ENCODE results near the gene NELFCD.

Gene NELFCD

DNA sequence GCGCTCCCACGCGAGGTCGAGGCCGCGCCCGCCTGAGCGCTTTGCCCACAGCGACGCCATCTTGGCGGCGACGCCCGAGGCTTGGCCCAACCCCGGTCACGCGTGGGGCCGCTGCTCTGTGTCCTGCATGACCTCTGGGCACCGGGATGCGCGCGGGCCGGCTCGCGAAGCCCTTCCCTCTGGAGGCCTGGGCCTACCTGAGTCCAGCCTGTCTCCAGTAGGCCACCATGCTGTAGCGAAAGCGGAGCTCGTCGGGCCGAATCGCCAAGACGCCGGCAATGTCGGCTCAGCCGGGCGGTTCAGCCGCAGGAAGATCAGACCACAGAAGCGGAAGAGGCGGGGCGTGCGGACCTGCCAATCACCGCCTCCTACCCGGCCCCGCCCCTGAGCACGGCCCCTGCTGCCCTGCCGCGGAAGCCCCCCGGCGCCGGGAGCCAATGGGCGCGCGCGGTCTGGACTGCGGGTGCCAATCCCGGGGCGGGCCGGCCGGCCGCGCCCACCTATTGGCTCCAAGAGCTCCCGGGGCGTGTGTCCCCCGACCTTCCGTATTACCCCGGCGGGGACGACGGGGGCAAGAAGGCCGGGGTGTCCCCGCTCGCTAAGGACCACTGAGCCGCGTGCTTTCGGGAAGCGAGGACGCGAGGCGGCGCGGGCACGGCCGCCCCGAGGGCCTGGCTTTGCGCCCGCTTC, 51.1 kb downstream of the NELFCD start, which contains the start of gene ATP5F1E:
ATP5F1E (minus strand) TSS at position 313 of the 690 bp plus-strand sequence; CDS start at position 229, 84 bp downstream.
- TF ChIP-seq TCF12 (IDR thresholded peaks at IDR 0.05; ENCODE audit: low read depth) (peak; percentile 14; the same call in 1 of the 2 replicates), CEBPB (IDR thresholded peaks at IDR 0.05) (no peak), FOXM1 (IDR thresholded peaks at IDR 0.05; ENCODE audit: borderline replicate concordance, low read depth) (no peak), CREB1 (IDR thresholded peaks at IDR 0.05; ENCODE audit: low read depth) (no peak; the same call in 1 of the 2 replicates), YY1 (IDR thresholded peaks at IDR 0.05; ENCODE audit: low read depth) (peak; percentile 88), RAD21 (IDR thresholded peaks at IDR 0.05; ENCODE audit: low read depth) (no peak), TEAD4 (IDR thresholded peaks at IDR 0.05) (no peak), TAF1 (IDR thresholded peaks at IDR 0.05; ENCODE audit: low read depth) (peak; percentile 73), EGR1 (IDR thresholded peaks at IDR 0.05) (no peak; the same call in 1 of the 2 replicates), ZBTB7A (IDR thresholded peaks at IDR 0.05; ENCODE audit: low read depth) (no peak), NFIC (IDR thresholded peaks at IDR 0.05) (peak; percentile 25; the same call in 1 of the 2 replicates), EP300 (IDR thresholded peaks at IDR 0.05; ENCODE audit: borderline replicate concordance) (0 out of 2 replicates have a peak, but pooled peaks have one; percentile 2)
- TF ChIP-seq, protein P1, sequence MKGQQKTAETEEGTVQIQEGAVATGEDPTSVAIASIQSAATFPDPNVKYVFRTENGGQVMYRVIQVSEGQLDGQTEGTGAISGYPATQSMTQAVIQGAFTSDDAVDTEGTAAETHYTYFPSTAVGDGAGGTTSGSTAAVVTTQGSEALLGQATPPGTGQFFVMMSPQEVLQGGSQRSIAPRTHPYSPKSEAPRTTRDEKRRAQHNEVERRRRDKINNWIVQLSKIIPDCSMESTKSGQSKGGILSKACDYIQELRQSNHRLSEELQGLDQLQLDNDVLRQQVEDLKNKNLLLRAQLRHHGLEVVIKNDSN (IDR thresholded peaks at IDR 0.05), result no peak
- TF ChIP-seq, protein P2, sequence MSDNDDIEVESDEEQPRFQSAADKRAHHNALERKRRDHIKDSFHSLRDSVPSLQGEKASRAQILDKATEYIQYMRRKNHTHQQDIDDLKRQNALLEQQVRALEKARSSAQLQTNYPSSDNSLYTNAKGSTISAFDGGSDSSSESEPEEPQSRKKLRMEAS (IDR thresholded peaks at IDR 0.05), result peak; percentile 86
- TF ChIP-seq, protein P3, sequence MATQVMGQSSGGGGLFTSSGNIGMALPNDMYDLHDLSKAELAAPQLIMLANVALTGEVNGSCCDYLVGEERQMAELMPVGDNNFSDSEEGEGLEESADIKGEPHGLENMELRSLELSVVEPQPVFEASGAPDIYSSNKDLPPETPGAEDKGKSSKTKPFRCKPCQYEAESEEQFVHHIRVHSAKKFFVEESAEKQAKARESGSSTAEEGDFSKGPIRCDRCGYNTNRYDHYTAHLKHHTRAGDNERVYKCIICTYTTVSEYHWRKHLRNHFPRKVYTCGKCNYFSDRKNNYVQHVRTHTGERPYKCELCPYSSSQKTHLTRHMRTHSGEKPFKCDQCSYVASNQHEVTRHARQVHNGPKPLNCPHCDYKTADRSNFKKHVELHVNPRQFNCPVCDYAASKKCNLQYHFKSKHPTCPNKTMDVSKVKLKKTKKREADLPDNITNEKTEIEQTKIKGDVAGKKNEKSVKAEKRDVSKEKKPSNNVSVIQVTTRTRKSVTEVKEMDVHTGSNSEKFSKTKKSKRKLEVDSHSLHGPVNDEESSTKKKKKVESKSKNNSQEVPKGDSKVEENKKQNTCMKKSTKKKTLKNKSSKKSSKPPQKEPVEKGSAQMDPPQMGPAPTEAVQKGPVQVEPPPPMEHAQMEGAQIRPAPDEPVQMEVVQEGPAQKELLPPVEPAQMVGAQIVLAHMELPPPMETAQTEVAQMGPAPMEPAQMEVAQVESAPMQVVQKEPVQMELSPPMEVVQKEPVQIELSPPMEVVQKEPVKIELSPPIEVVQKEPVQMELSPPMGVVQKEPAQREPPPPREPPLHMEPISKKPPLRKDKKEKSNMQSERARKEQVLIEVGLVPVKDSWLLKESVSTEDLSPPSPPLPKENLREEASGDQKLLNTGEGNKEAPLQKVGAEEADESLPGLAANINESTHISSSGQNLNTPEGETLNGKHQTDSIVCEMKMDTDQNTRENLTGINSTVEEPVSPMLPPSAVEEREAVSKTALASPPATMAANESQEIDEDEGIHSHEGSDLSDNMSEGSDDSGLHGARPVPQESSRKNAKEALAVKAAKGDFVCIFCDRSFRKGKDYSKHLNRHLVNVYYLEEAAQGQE (IDR thresholded peaks at IDR 0.05; ENCODE audit: low read depth), result no peak

DNA sequence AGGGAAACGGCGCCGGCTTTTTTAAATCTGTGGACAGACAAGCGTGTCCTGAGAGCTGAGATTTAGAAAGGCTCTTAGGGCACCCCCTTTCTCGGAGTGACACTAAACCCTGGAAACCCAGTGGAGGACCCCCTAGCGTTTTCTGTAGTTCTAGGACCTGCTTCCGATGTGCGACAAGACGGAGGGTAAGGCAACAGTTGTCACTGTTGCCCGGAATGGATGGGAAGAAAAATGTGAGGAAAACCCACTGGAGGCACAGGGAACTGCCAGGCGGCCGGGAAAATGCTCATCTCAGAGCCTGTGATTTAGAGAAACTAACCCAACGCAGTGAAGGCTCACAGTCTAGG, 51.6 kb downstream of the NELFCD start:
- TF ChIP-seq YY1 (IDR thresholded peaks at IDR 0.05; ENCODE audit: low read depth) (no peak), EGR1 (IDR thresholded peaks at IDR 0.05) (no peak), CEBPB (IDR thresholded peaks at IDR 0.05) (no peak)

DNA sequence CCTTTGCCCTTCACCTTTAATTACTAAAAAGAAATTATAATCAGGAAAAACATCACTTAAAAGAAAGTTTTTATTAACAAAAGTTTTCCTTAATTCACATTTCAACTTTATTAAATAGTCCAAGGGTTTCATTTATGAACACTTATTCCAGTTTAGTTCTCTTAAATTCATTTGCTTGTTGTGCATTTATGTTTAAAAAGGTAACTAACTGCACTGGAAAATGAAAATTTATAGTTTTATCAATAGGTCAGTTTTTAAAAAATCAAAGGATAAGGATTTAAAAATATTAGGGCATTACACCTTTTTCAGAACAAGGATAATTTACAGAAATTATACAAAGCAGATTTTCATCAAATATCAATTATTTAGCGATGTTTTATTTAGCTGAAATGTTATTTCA, 52.0 kb downstream of the NELFCD start:
- TF ChIP-seq, protein P2 (IDR thresholded peaks at IDR 0.05), result no peak
- TF ChIP-seq CREB1 (IDR thresholded peaks at IDR 0.05; ENCODE audit: low read depth) (no peak), EP300 (IDR thresholded peaks at IDR 0.05; ENCODE audit: borderline replicate concordance) (no peak), TCF12 (IDR thresholded peaks at IDR 0.05; ENCODE audit: low read depth) (no peak), EGR1 (IDR thresholded peaks at IDR 0.05) (no peak), ZBTB7A (IDR thresholded peaks at IDR 0.05; ENCODE audit: low read depth) (no peak), CEBPB (IDR thresholded peaks at IDR 0.05) (no peak), TEAD4 (IDR thresholded peaks at IDR 0.05) (no peak), NFIC (IDR thresholded peaks at IDR 0.05) (no peak), YY1 (IDR thresholded peaks at IDR 0.05; ENCODE audit: low read depth) (no peak), FOXM1 (IDR thresholded peaks at IDR 0.05; ENCODE audit: borderline replicate concordance, low read depth) (no peak), TAF1 (IDR thresholded peaks at IDR 0.05; ENCODE audit: low read depth) (no peak), RAD21 (IDR thresholded peaks at IDR 0.05; ENCODE audit: low read depth) (no peak)
- TF ChIP-seq, protein P3 (IDR thresholded peaks at IDR 0.05; ENCODE audit: low read depth), result no peak
- TF ChIP-seq, protein P1 (IDR thresholded peaks at IDR 0.05), result no peak

DNA sequence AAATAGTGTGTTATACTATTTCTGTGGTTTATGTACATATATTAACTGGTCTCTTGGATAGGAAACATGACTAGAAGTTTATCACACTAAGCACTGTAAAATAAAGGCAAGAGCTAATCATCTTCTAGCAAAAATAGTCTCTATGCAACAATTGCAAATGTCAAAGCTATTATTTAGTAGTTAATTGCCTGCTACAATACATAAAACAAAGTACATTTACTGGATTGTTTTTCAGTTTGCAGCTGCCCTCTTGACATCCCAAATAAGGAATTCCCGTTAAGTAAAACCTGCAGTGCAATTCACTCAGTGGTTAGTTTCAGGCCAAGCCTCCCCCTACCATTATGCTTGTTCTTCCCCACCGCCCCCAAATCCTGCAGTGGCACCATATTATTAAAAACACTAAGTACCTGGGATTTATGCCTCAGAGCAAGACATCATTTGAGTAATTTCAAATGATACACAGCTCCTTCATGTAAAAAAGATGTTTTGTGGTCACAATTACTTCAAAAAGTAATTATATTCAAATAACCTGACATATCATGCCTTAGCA, 52.6 kb downstream of the NELFCD start:
- TF ChIP-seq CEBPB (IDR thresholded peaks at IDR 0.05), result no peak
- TF ChIP-seq, protein P3 (IDR thresholded peaks at IDR 0.05; ENCODE audit: low read depth), result no peak
- no peak for TF ChIP-seq RAD21 (IDR thresholded peaks at IDR 0.05; ENCODE audit: low read depth)
- TF ChIP-seq, protein P2 (IDR thresholded peaks at IDR 0.05), result no peak
- TF ChIP-seq EGR1 (IDR thresholded peaks at IDR 0.05), result no peak
- no peak for TF ChIP-seq CREB1 (IDR thresholded peaks at IDR 0.05; ENCODE audit: low read depth)
- no peak for TF ChIP-seq TEAD4 (IDR thresholded peaks at IDR 0.05)
- no peak for TF ChIP-seq NFIC (IDR thresholded peaks at IDR 0.05)
- TF ChIP-seq, protein P1 (IDR thresholded peaks at IDR 0.05), result no peak
- TF ChIP-seq TCF12 (IDR thresholded peaks at IDR 0.05; ENCODE audit: low read depth), result no peak
- TF ChIP-seq TAF1 (IDR thresholded peaks at IDR 0.05; ENCODE audit: low read depth), result no peak
- no peak for TF ChIP-seq EP300 (IDR thresholded peaks at IDR 0.05; ENCODE audit: borderline replicate concordance)
- no peak for TF ChIP-seq FOXM1 (IDR thresholded peaks at IDR 0.05; ENCODE audit: borderline replicate concordance, low read depth)
- no peak for TF ChIP-seq YY1 (IDR thresholded peaks at IDR 0.05; ENCODE audit: low read depth)
- TF ChIP-seq ZBTB7A (IDR thresholded peaks at IDR 0.05; ENCODE audit: low read depth), result no peak
